ENCODE measurements around the gene TMEM59L. TPM values are rescaled to one million over a fixed set of nuclear protein-coding genes. Genes with fewer than 3 reads are reported as not detected.

TMEM59L gene
- total RNA-seq, 4 donors from 2014 or later: 3.1 to 12.6 (median 4.2) TPM; not detected in 1

DNA sequence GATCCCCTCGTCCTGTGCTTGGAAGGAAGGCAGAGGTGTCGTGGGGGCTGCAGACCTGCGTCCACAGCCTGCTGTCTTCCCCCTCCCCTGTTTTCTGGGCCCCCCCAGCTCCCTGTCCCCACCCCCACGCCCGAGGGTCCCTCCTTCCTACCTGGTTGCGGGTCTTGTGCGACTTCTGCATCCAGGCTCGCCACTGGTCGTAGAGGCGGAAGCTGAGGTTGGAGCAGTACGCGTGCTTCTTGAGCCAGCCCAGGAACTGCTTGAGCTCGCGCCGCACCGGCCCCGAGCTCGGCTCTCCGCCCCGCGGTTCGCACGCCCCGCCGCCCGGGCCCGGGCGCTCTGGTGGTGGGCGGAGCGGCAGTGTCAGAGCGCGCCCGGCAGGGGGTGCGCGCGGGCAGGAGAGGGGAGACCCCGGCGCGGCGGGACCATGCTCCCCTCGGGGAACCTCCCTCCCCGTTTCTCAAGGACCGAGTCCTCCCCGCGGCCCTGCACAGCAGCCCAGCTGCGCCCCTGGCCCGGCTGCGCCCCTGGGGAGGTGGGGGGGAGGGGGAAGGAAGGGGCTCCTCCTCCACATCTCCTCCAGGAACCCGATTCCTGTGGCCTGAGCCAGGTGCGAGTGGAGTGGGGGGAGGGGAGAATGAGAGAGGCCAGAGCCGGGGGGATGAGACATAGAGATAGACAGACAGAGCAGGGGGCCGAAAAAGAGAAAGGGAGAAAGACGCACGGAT lies 18.4 kb upstream of the TMEM59L start:
- peak; percentile 44 to 63 for DNase-seq (ENCODE audit: low spot score in 2 of 2)
- H3K9me3 ChIP-seq: no peaks in the 10 kb centered on the region
- H3K27me3 ChIP-seq: peaks cover 2 to 25% of the 10 kb centered on the region in 2 donors
- H3K36me3 ChIP-seq: peaks cover 0 to 8% (median 0%) of the 10 kb centered on the region in 3 donors
- peak overlapping the region; percentile 11 to 51 (median 39) for H3K4me3 ChIP-seq
- H3K4me1 ChIP-seq: peaks cover 0 to 37% (median 25%) of the 10 kb centered on the region in 4 donors
- H3K27ac ChIP-seq: peak overlapping the region in 2 of 4 donors; percentile 53 to 59
- 1 to 4% methylated on average over 10 to 32 of the region's 54 CpGs for WGBS, 2 donors
- TF ChIP-seq, protein P1, sequence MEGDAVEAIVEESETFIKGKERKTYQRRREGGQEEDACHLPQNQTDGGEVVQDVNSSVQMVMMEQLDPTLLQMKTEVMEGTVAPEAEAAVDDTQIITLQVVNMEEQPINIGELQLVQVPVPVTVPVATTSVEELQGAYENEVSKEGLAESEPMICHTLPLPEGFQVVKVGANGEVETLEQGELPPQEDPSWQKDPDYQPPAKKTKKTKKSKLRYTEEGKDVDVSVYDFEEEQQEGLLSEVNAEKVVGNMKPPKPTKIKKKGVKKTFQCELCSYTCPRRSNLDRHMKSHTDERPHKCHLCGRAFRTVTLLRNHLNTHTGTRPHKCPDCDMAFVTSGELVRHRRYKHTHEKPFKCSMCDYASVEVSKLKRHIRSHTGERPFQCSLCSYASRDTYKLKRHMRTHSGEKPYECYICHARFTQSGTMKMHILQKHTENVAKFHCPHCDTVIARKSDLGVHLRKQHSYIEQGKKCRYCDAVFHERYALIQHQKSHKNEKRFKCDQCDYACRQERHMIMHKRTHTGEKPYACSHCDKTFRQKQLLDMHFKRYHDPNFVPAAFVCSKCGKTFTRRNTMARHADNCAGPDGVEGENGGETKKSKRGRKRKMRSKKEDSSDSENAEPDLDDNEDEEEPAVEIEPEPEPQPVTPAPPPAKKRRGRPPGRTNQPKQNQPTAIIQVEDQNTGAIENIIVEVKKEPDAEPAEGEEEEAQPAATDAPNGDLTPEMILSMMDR (IDR thresholded peaks at IDR 0.05): peak; percentile 93 to 97 (median 96)
- TF ChIP-seq POLR2A (IDR thresholded peaks at IDR 0.05): no peak
- no peak for TF ChIP-seq EP300 (IDR thresholded peaks at IDR 0.05)

DNA sequence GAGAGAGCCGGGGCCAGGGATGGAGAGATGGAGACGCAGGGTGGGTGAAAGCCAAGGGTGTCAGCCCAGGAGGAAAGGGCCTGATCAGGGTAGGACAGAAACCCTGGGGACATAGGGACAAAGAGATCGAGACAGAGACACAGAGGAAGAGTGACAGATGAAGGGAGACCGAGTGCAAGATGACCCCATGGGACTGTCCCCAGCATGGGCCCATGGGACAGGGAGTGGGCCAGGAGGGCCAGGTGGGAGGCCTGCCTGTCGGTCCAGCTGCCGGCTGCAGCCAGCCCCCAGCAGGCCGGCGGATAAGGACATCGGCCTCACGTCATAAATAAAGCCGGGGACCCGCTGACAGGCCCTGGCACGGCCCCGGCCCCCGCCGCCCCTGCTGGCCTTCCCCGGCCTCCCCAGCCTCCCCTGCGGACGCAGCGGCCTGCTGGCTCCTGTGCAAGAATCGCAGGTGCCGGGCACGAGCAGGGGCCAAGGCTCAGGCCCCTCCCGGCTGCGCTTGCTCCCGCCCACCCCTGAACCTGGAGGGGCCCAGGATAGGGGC lies 17.8 kb upstream of the TMEM59L start:
- peak overlapping the region in 2 of 4 donors; percentile 53 to 59 for H3K27ac ChIP-seq
- peaks cover 2 to 31% of the 10 kb centered on the region in 2 donors for H3K27me3 ChIP-seq
- H3K4me3 ChIP-seq: peak overlapping the region in 3 of 4 donors; percentile 32 to 51 (median 46)
- TF ChIP-seq POLR2A (IDR thresholded peaks at IDR 0.05) (no peak), EP300 (IDR thresholded peaks at IDR 0.05) (no peak)
- TF ChIP-seq, protein P1 (IDR thresholded peaks at IDR 0.05): no peak
- H3K9me3 ChIP-seq: no peaks in the 10 kb centered on the region
- H3K4me1 ChIP-seq: peaks cover 0 to 31% (median 19%) of the 10 kb centered on the region in 4 donors
- peaks cover 0 to 8% (median 0%) of the 10 kb centered on the region in 3 donors for H3K36me3 ChIP-seq
- DNase-seq (ENCODE audit: low spot score in 2 of 2): no peak
- WGBS, 2 donors: 24 to 26% methylated on average over 15 to 26 of the region's 26 CpGs

DNA sequence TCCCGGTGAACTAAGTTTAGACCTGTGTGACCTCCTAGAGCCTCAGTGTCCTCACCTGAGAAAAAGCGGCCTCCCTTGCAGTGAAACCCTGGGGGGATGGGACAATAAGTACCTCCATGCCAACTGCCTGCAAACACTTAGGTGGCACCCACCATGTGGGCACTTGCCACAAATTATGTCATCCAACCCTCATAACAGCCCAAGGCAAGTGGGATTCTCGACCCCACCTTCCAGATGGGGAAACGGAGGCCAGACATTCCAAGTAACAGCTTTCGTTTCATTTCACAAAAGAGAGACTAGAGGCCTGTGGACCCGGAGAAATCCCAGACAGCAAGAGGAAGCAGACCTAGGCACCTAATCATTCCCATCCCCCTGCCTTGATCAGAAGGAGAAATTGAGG lies 17.2 kb upstream of the TMEM59L start:
- no peak overlapping the region for H3K27ac ChIP-seq
- TF ChIP-seq, protein P1 (IDR thresholded peaks at IDR 0.05): no peak
- TF ChIP-seq EP300 (IDR thresholded peaks at IDR 0.05): no peak
- no peak for TF ChIP-seq POLR2A (IDR thresholded peaks at IDR 0.05)
- no peaks in the 10 kb centered on the region for H3K9me3 ChIP-seq
- no peak overlapping the region for H3K4me3 ChIP-seq
- peaks cover 0 to 8% (median 0%) of the 10 kb centered on the region in 3 donors for H3K36me3 ChIP-seq
- H3K27me3 ChIP-seq: peaks cover 2 to 37% of the 10 kb centered on the region in 2 donors
- H3K4me1 ChIP-seq: peaks cover 0 to 26% (median 16%) of the 10 kb centered on the region in 4 donors
- DNase-seq (ENCODE audit: low spot score in 2 of 2): no peak
- 60 to 71% methylated on average over 6 of the region's 6 CpGs for WGBS, 2 donors

DNA sequence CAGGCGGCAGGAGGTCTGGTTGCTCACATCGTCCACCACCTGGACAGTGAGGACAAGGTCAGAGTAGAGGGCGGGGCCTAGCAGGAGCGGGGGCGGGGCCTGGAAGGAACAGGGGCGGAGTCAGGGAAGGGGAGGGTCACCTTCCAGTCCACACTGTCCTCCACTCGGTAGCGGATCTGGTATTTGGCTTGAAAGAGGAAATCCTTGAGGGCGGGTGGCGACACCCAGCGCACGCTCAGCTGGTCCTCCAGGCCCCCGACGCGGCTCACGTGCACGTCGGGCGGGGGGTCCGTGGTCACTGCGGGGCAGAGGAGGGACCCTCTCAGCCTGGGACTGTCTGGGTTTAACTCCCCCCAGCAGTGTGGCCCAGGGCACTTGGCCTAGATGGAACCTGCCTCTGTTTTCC lies 15.9 kb upstream of the TMEM59L start:
- WGBS, 2 donors: 22 to 24% methylated on average over 19 to 20 of the region's 21 CpGs
- no peaks in the 10 kb centered on the region for H3K9me3 ChIP-seq
- H3K27me3 ChIP-seq: peaks cover 2 to 37% of the 10 kb centered on the region in 2 donors
- TF ChIP-seq POLR2A (IDR thresholded peaks at IDR 0.05) (no peak), EP300 (IDR thresholded peaks at IDR 0.05) (no peak)
- TF ChIP-seq, protein P1 (IDR thresholded peaks at IDR 0.05): no peak
- H3K36me3 ChIP-seq: no peaks in the 10 kb centered on the region
- H3K4me1 ChIP-seq: peaks cover 0 to 26% (median 16%) of the 10 kb centered on the region in 4 donors
- H3K4me3 ChIP-seq: no peak overlapping the region
- no peak overlapping the region for H3K27ac ChIP-seq
- peak in 1 of 2 donors; percentile 38 for DNase-seq (ENCODE audit: low spot score in 2 of 2)

All from tibial nerve (tissue), 4 donors.